ENCODE results near the gene SYNPO2.

GRCh38 chr4:119002476-119002875 lies 113.8 kb downstream of the SYNPO2 start:
- TF ChIP-seq CTCF (conservative IDR thresholded peaks at IDR 0.05; ENCODE audit: low read length), result no peak
- TF ChIP-seq EZH2phosphoT487 (IDR thresholded peaks at IDR 0.05; ENCODE audit: borderline replicate concordance), result no peak

Measured in Loucy (cell line).